Neural cell (in vitro differentiated cells): ENCODE measurements around the gene SP8. TPM values are rescaled to one million over a fixed set of nuclear protein-coding genes. Genes with fewer than 3 reads are reported as not detected.

Experiments used
- H2AFZ ChIP-seq: fragments of 200-600, 300-800 bp; sonication (generic), shearing (Covaris generic); 2 replicates; pipeline ENCODE4 v1.6.0; 2014; ENCODE audit warnings: low read depth, mild to moderate bottlenecking, antibody characterized with exemption, low read length, moderate library complexity
- H3F3A ChIP-seq: fragments of 200-600 bp; shearing (Covaris generic); 2 replicates; pipeline ENCODE4 v1.6.1; 2016; ENCODE audit warnings: mild to moderate bottlenecking, moderate library complexity, mixed read lengths, antibody characterized with exemption, low read length; ENCODE audit not compliant: insufficient read depth, poor library complexity, severe bottlenecking
- H3K27ac ChIP-seq: fragments of 200-600, 300-800 bp; sonication (generic), shearing (Covaris generic); 2 replicates; pipeline ENCODE4 v1.5.1; 2014; ENCODE audit warnings: mild to moderate bottlenecking, low read length, moderate library complexity
- H3K27me3 ChIP-seq: fragments of 300-800, 200-600 bp; sonication (generic), shearing (Covaris generic); 2 replicates; pipeline ENCODE4 v1.6.0; 2014; ENCODE audit warnings: mild to moderate bottlenecking, low read depth, low read length, moderate library complexity; ENCODE audit not compliant: insufficient read depth
- H3K36me3 ChIP-seq: fragments of 300-800, 200-600 bp; sonication (generic), shearing (Covaris generic); 2 replicates; pipeline ENCODE4 v1.5.1; 2014; ENCODE audit warnings: mild to moderate bottlenecking, antibody characterized with exemption, low read length, moderate library complexity; ENCODE audit not compliant: insufficient read depth
- H3K4me2 ChIP-seq: fragments of 300-800, 200-600 bp; sonication (generic), shearing (Covaris generic); 2 replicates; pipeline ENCODE4 v1.6.0; 2014; ENCODE audit warnings: mild to moderate bottlenecking, low read length
- H3K4me3 ChIP-seq: fragments of 300-800, 200-600 bp; sonication (generic), shearing (Covaris generic); 2 replicates; pipeline ENCODE4 v1.5.1; 2014; ENCODE audit warnings: mild to moderate bottlenecking, low read length, moderate library complexity
- H3K79me2 ChIP-seq: fragments of 200-600 bp; shearing (Covaris generic); replicated peaks from 2 replicates; pipeline ENCODE4 v1.6.0; 2014; ENCODE audit warnings: mild to moderate bottlenecking, low read length, moderate library complexity; ENCODE audit not compliant: insufficient read depth
- H3K9ac ChIP-seq: fragments of 300-800, 200-600 bp; sonication (generic), shearing (Covaris generic); 2 replicates; pipeline ENCODE4 v1.6.1; 2016; ENCODE audit warnings: mild to moderate bottlenecking, low read length, mixed read lengths
- H3K9me2 ChIP-seq: fragments of 200-600 bp; shearing (Covaris generic); 2 replicates; pipeline ENCODE4 v1.6.1; 2016; ENCODE audit warnings: mild to moderate bottlenecking, low read length, mixed read lengths; ENCODE audit not compliant: insufficient read depth
- H3K9me3 ChIP-seq: fragments of 200-600, 300-800 bp; sonication (generic), shearing (Covaris generic); 2 replicates; pipeline ENCODE4 v1.6.1; 2016; ENCODE audit warnings: mild to moderate bottlenecking, mixed run types, low read length, moderate library complexity, mixed read lengths
- H4K20me1 ChIP-seq: fragments of 200-600 bp; shearing (Covaris generic); 2 replicates; pipeline ENCODE4 v1.6.1; 2016; ENCODE audit warnings: mild to moderate bottlenecking, mixed run types; ENCODE audit not compliant: insufficient read depth
- CTCF ChIP-seq: fragments of 450-650 bp; IDR thresholded peaks from 2 replicates; pipeline ENCODE4 v1.5.1; 2014; ENCODE audit warnings: antibody characterized with exemption, mild to moderate bottlenecking, moderate library complexity; ENCODE audit not compliant: poor library complexity, severe bottlenecking
- EP300 ChIP-seq: fragments of 450-650 bp; conservative IDR thresholded peaks from 2 replicates; pipeline ENCODE4 v1.6.1; 2014; ENCODE audit warnings: antibody characterized with exemption, mild to moderate bottlenecking, moderate library complexity; ENCODE audit not compliant: poor library complexity, severe bottlenecking
- EZH2 ChIP-seq: fragments of 200-600, 300-800 bp; shearing (Covaris generic), sonication (generic); IDR thresholded peaks from 2 replicates; pipeline ENCODE4 v1.6.1; 2014; ENCODE audit warnings: antibody characterized with exemption, low read length, borderline replicate concordance, mild to moderate bottlenecking; ENCODE audit not compliant: insufficient read depth, poor library complexity, severe bottlenecking
- MXI1 ChIP-seq: fragments of 450-650 bp; conservative IDR thresholded peaks from 2 replicates; pipeline ENCODE4 v1.6.1; 2014; ENCODE audit warnings: antibody characterized with exemption, mild to moderate bottlenecking; ENCODE audit not compliant: poor library complexity, severe bottlenecking
- POLR2AphosphoS5 ChIP-seq: IDR thresholded peaks from 2 replicates; pipeline ENCODE4 v1.6.1; 2012
- RAD21 ChIP-seq: fragments of 450-650 bp; conservative IDR thresholded peaks from 2 replicates; pipeline ENCODE4 v1.6.1; 2014; ENCODE audit warnings: antibody characterized with exemption, mild to moderate bottlenecking, moderate library complexity
- REST ChIP-seq: IDR thresholded peaks from 2 replicates; pipeline ENCODE4 v1.6.1; 2012; ENCODE audit warnings: borderline replicate concordance
- SMC3 ChIP-seq: fragments of 450-650 bp; conservative IDR thresholded peaks from 2 replicates; pipeline ENCODE4 v1.6.1; 2014; ENCODE audit warnings: antibody characterized with exemption, mild to moderate bottlenecking, moderate library complexity; ENCODE audit not compliant: poor library complexity
- TAF1 ChIP-seq: IDR thresholded peaks from 2 replicates; pipeline ENCODE4 v1.6.1; 2012; ENCODE audit warnings: low read depth
- polyA plus RNA-seq: library from polyadenylated mRNA; depleted of rRNA; stranded (reverse); fragments of >200 nt; gene quantifications from 2 replicates; pipeline ENCODE4 v1.2.3, GENCODE V29; 2014

The SP8 gene
- polyA plus RNA-seq, 1 donor from 2014 or later, result 8.7 TPM

GRCh38 chr7:20778063-20778721, 8.5 kb downstream of the SP8 start:
- H3K27me3 ChIP-seq, result peaks cover 30% of the 10 kb centered on the region
- no peaks in the 10 kb centered on the region for H3F3A ChIP-seq
- peak overlapping the region; percentile 71 for H3K9ac ChIP-seq
- H3K36me3 ChIP-seq, result no peaks in the 10 kb centered on the region
- no peaks in the 10 kb centered on the region for H3K9me2 ChIP-seq
- peak overlapping the region; percentile 66 for H3K4me2 ChIP-seq
- peak overlapping the region; percentile 53 for H2AFZ ChIP-seq
- no peaks in the 10 kb centered on the region for H3K9me3 ChIP-seq
- TF ChIP-seq POLR2AphosphoS5 (no peak), EP300 (peak; percentile 37), TAF1 (no peak), SMC3 (peak; percentile 97), REST (no peak), EZH2 (no peak), MXI1 (peak; percentile 43), CTCF (peak; percentile 96), RAD21 (peak; percentile 98)
- H4K20me1 ChIP-seq, result no peaks in the 10 kb centered on the region
- peak overlapping the region; percentile 43 for H3K27ac ChIP-seq
- H3K79me2 ChIP-seq, result peaks cover 45% of the 10 kb centered on the region
- peak overlapping the region; percentile 66 for H3K4me3 ChIP-seq

- TF ChIP-seq EZH2 (no peak), RAD21 (no peak), EP300 (no peak), REST (no peak)
- Histone ChIP-seq H3K9ac (peak overlapping the region; percentile 71), H3K36me3 (no peaks in the 10 kb centered on the region), H3K79me2 (peaks cover 38% of the 10 kb centered on the region), H3K9me3 (no peaks in the 10 kb centered on the region), H3K27ac (no peak overlapping the region), H3K4me2 (no peak overlapping the region), H4K20me1 (no peaks in the 10 kb centered on the region), H3K4me3 (peak overlapping the region; percentile 66), H3F3A (no peaks in the 10 kb centered on the region), H2AFZ (no peak overlapping the region), H3K27me3 (peaks cover 25% of the 10 kb centered on the region), H3K9me2 (no peaks in the 10 kb centered on the region)
These were observed 9.2 kb downstream of the SP8 start for GRCh38 chr7:20777377-20778062.
